SW 1271 (cell line): ENCODE data around the gene TRIP10.
"Not testable (repeated sequence)": the region's sequence is repeated elsewhere in the genome, so short reads cannot be mapped to it uniquely, and the experiment has no call there.

Experiments used
- DNase-seq, 2 experiments: peaks; one replicate each; lab custom pipeline; 2025; lab: John Stamatoyannopoulos, UW

The TRIP10 gene

DNA sequence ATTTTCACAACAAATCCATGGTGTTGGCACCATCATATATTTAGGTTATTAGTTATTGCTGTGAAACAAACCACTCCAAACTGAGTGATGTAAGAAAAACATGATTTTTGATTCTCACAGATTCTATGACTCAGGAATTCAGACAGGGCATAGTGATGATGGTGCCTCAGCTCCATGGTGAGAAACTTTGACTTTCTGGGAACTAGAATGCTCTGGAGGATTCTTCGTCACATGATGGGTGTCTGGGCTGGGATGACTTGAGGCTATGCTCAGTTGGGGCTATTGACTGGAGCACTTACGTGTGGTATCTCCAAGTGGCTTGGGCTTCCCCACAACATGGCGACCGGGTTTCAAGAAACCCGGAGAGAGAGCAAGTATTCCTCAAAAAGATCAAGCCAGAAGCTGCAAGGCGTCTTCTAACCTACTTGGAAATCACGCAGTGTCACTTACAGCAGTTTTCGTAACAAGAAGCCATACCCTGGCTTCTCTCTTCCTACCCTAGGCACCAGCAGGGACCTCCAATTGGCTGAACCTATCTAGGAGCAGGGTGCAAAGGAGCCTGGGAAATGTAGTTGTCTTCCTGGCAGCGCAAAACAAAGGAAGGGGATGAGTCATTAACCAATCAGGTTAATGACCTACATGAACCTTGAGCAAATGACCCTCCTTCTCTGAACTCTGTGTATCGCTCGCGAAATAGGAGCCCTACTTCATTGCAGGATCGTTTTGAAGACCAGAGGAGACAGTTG is 55.4 kb downstream of the TRIP10 start:
- DNase-seq, result no peak

GRCh38 chr19:6796278-6796677 is 56.8 kb downstream of the TRIP10 start:
- no peak for DNase-seq

DNA sequence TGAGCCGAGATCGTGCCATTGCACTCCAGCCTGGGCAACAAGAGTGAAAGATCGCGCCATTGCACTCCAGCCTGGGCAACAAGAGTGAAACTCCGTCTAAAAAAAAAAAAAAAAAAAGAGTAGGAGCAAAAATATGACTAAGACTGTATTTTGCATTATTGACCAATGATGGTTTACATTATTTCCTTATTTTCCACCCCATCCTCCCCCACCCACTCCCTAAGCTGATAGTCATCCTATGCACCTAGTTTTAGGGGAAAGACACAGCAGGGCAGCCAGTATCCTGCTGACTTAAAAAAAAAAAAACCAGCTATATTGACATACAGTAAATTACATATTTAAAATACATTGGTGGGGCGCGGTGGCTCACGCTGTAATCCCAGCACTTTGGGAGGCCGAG is 58.2 kb downstream of the TRIP10 start:
- DNase-seq, result no peak

DNA sequence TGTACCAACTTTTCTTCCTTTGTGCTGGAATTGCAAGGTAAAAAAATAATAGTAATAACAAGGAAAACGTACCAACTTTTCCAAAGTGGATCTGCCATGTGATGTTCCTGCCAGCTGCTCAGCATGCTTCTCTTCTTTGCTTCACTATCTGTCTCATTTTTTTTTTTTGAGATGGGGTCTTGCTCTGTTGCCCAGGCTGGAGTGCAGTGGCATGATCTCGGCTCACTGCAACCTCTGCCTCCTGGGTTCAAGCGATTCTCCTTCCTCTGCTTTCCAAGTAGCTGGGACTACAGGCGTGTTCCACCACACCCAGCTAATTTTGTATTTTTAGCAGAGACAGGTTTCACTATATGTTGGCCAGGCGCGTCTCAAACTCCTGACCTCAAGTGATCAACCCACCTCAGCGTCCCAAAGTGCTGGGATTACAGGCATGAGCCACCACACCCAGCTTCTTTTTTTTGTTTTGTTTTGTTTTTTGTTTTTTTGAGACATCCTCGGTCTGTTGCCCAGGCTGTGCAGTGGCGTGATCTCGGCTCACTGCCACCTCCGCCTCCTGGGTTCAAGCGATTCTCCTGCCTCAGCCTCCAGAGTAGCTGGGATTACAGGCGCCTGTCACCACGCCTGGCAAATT is 60.8 kb downstream of the TRIP10 start:
- DNase-seq, result not testable (repeated sequence)

- DNase-seq, result no peak
Observed at GRCh38 chr19:6800991-6801484, 61.6 kb downstream of the TRIP10 start.
